Measurements from ENCODE around the gene PIAS1.

Gene PIAS1

GRCh38 chr15:68062946-68063465 is 8.9 kb downstream of the PIAS1 start:
- no peak for DNase-seq (ENCODE audit: low read depth in 2 of 2)

GRCh38 chr15:68063606-68064005 is 9.5 kb downstream of the PIAS1 start:
- DNase-seq (ENCODE audit: low read depth in 2 of 2): no peak

- no peak for DNase-seq (ENCODE audit: low read depth in 2 of 2)
Observed at GRCh38 chr15:68073576-68074288, 19.6 kb downstream of the PIAS1 start.

- no peak for DNase-seq (ENCODE audit: low read depth in 2 of 2)
Observed at GRCh38 chr15:68075764-68076385, 21.8 kb downstream of the PIAS1 start.

GRCh38 chr15:68078365-68078764 is 24.2 kb downstream of the PIAS1 start:
- DNase-seq (ENCODE audit: low read depth in 2 of 2): no peak

GRCh38 chr15:68080334-68080733 is 26.2 kb downstream of the PIAS1 start:
- no peak for DNase-seq (ENCODE audit: low read depth in 2 of 2)

GRCh38 chr15:68080783-68081182 is 26.7 kb downstream of the PIAS1 start:
- no peak for DNase-seq (ENCODE audit: low read depth in 2 of 2)

GRCh38 chr15:68081869-68082505 is 27.9 kb downstream of the PIAS1 start:
- DNase-seq (ENCODE audit: low read depth in 2 of 2): no peak

GRCh38 chr15:68082735-68083134 is 28.6 kb downstream of the PIAS1 start:
- no peak for DNase-seq (ENCODE audit: low read depth in 2 of 2)

GRCh38 chr15:68083463-68083862 is 29.3 kb downstream of the PIAS1 start:
- no peak for DNase-seq (ENCODE audit: low read depth in 2 of 2)

GRCh38 chr15:68085052-68085451 is 30.9 kb downstream of the PIAS1 start:
- no peak for DNase-seq (ENCODE audit: low read depth in 2 of 2)

GRCh38 chr15:68091743-68092142 is 37.6 kb downstream of the PIAS1 start:
- DNase-seq (ENCODE audit: low read depth in 2 of 2): no peak

- no peak for DNase-seq (ENCODE audit: low read depth in 2 of 2)
Observed at GRCh38 chr15:68096099-68096498, 42.0 kb downstream of the PIAS1 start.

- no peak for DNase-seq (ENCODE audit: low read depth in 2 of 2)
Observed at GRCh38 chr15:68097029-68097428, 42.9 kb downstream of the PIAS1 start.

- DNase-seq (ENCODE audit: low read depth in 2 of 2): no peak
Observed at GRCh38 chr15:68098465-68098864, 44.4 kb downstream of the PIAS1 start.

- DNase-seq (ENCODE audit: low read depth in 2 of 2): no peak
Observed at GRCh38 chr15:68100194-68100593, 46.1 kb downstream of the PIAS1 start.

GRCh38 chr15:68103603-68104002 is 49.5 kb downstream of the PIAS1 start:
- no peak for DNase-seq (ENCODE audit: low read depth in 2 of 2)

- DNase-seq (ENCODE audit: low read depth in 2 of 2): peak; percentile 43 to 47
Observed at GRCh38 chr15:68106656-68107055, 52.5 kb downstream of the PIAS1 start.

GRCh38 chr15:68107142-68107541 is 53.0 kb downstream of the PIAS1 start:
- no peak for DNase-seq (ENCODE audit: low read depth in 2 of 2)

GRCh38 chr15:68112706-68113105 is 58.6 kb downstream of the PIAS1 start:
- DNase-seq (ENCODE audit: low read depth in 2 of 2): no peak

- DNase-seq (ENCODE audit: low read depth in 2 of 2): no peak
Observed at GRCh38 chr15:68113273-68113672, 59.2 kb downstream of the PIAS1 start.

- no peak for DNase-seq (ENCODE audit: low read depth in 2 of 2)
Observed at GRCh38 chr15:68113751-68114150, 59.6 kb downstream of the PIAS1 start.

- peak; percentile 11 to 18 for DNase-seq (ENCODE audit: low read depth in 2 of 2)
Observed at GRCh38 chr15:68114356-68114755, 60.2 kb downstream of the PIAS1 start.
